HEK293 (cell line): Measurements from ENCODE around the gene KRTAP10-7.

Experiments
- CTCF ChIA-PET: fragments of 350-600 bp; formaldehyde crosslinking; extraction: SDS; loops from one replicate; lab custom pipeline; 2021; ENCODE audit warnings: antibody characterized with exemption; lab: Yijun Ruan, JAX
- POLR2A ChIA-PET: fragments of 300-600 bp; formaldehyde crosslinking; extraction: SDS; loops from one replicate; lab custom pipeline; 2020; ENCODE audit warnings: antibody characterized with exemption, inconsistent platforms; lab: Yijun Ruan, JAX
- H3K27ac ChIP-seq: fragments of 200-500 bp; sonication (Bioruptor generic); 2 replicates; pipeline ENCODE4 v1.5.1; 2014; ENCODE audit warnings: low read depth, low read length, control low read depth, inconsistent platforms; ENCODE audit errors: extremely low read depth
- H3K36me3 ChIP-seq, 2 experiments: fragments of 200-500 bp in 1 of 2; sonication (Bioruptor generic) in 1 of 2; 1 replicate in 1 of 2; 2 replicates in 1 of 2; pipeline ENCODE4 v1.5.1; 2014 to 2017; ENCODE audit warnings: inconsistent platforms in 2 of 2, low read length in 2 of 2; ENCODE audit not compliant: control insufficient read depth in 2 of 2, insufficient read depth in 1 of 2
- H3K4me1 ChIP-seq: fragments of 200-500 bp; sonication (Bioruptor generic); 2 replicates; pipeline ENCODE4 v1.5.1; 2014; ENCODE audit warnings: mild to moderate bottlenecking, low read length, inconsistent platforms; ENCODE audit not compliant: control insufficient read depth, insufficient read depth
- H3K4me3 ChIP-seq: 2 replicates; pipeline ENCODE4 v1.5.1; 2011; ENCODE audit warnings: low read depth, mild to moderate bottlenecking, control low read depth, low read length, moderate library complexity
- H3K9me3 ChIP-seq: fragments of 200-500 bp; sonication (Bioruptor generic); 2 replicates; pipeline ENCODE4 v1.5.1; 2014; ENCODE audit warnings: low read depth, low read length, inconsistent platforms; ENCODE audit not compliant: control insufficient read depth, insufficient read depth
- BCL11B ChIP-seq: fragments of 450-650 bp; formaldehyde crosslinking; IDR thresholded peaks from 2 replicates; pipeline ENCODE4 v1.5.1; 2016; ENCODE audit warnings: low read depth, missing biosample characterization, missing genetic modification characterization
- EGR2 ChIP-seq: fragments of 450-650 bp; formaldehyde crosslinking; IDR thresholded peaks from 2 replicates; pipeline ENCODE4 v1.5.1; 2016; ENCODE audit warnings: low read depth, missing biosample characterization, missing genetic modification characterization
- MEIS1 ChIP-seq: sonication (generic); formaldehyde crosslinking; IDR thresholded peaks from 2 replicates; pipeline ENCODE4 v1.8.1; 2022; ENCODE audit warnings: missing genetic modification reagents, mild to moderate bottlenecking, borderline replicate concordance
- PRDM6 ChIP-seq: fragments of 450-650 bp; formaldehyde crosslinking; IDR thresholded peaks from 2 replicates; pipeline ENCODE4 v1.5.1; 2017; ENCODE audit warnings: missing biosample characterization, missing genetic modification characterization
- WT1 ChIP-seq: fragments of 450-650 bp; formaldehyde crosslinking; IDR thresholded peaks from 2 replicates; pipeline ENCODE4 v1.5.1; 2016; ENCODE audit warnings: missing biosample characterization, missing genetic modification characterization
- ZFHX2 ChIP-seq: fragments of 450-650 bp; formaldehyde crosslinking; conservative IDR thresholded peaks from 2 replicates; pipeline ENCODE4 v1.5.1; 2016; ENCODE audit warnings: missing biosample characterization, missing genetic modification characterization
- ZFP3 ChIP-seq: fragments of 450-650 bp; formaldehyde crosslinking; IDR thresholded peaks from 2 replicates; pipeline ENCODE4 v1.5.1; 2016; ENCODE audit warnings: low read depth, missing biosample characterization, missing genetic modification characterization
- ZFP37 ChIP-seq: fragments of 450-650 bp; formaldehyde crosslinking; IDR thresholded peaks from 2 replicates; pipeline ENCODE4 v1.5.1; 2016; ENCODE audit warnings: missing biosample characterization, missing genetic modification characterization
- ZFP69B ChIP-seq: fragments of 450-650 bp; formaldehyde crosslinking; IDR thresholded peaks from 2 replicates; pipeline ENCODE4 v1.5.1; 2016; ENCODE audit warnings: missing biosample characterization, missing genetic modification characterization
- ZNF114 ChIP-seq: fragments of 450-650 bp; formaldehyde crosslinking; IDR thresholded peaks from 2 replicates; pipeline ENCODE4 v1.5.0; 2017; ENCODE audit warnings: missing biosample characterization, missing genetic modification characterization
- ZNF138 ChIP-seq: fragments of 450-650 bp; formaldehyde crosslinking; IDR thresholded peaks from 2 replicates; pipeline ENCODE4 v1.5.1; 2016; ENCODE audit warnings: missing biosample characterization, missing genetic modification characterization, borderline replicate concordance
- ZNF19 ChIP-seq: fragments of 450-650 bp; formaldehyde crosslinking; IDR thresholded peaks from 2 replicates; pipeline ENCODE4; 2016; ENCODE audit warnings: missing biosample characterization, missing genetic modification characterization, low read depth
- ZNF280D ChIP-seq: fragments of 450-650 bp; formaldehyde crosslinking; IDR thresholded peaks from 2 replicates; pipeline ENCODE4 v1.5.1; 2016; ENCODE audit warnings: missing biosample characterization, missing genetic modification characterization
- ZNF311 ChIP-seq: fragments of 450-650 bp; formaldehyde crosslinking; IDR thresholded peaks from 2 replicates; pipeline ENCODE4 v1.5.1; 2017; ENCODE audit warnings: missing biosample characterization, missing genetic modification characterization, borderline replicate concordance
- ZNF324 ChIP-seq: fragments of 450-650 bp; formaldehyde crosslinking; IDR thresholded peaks from 2 replicates; pipeline ENCODE4 v1.5.1; 2016; ENCODE audit warnings: missing biosample characterization, missing genetic modification characterization
- ZNF423 ChIP-seq: fragments of 450-650 bp; formaldehyde crosslinking; IDR thresholded peaks from 2 replicates; pipeline ENCODE4 v1.5.1; 2016; ENCODE audit warnings: missing biosample characterization, missing genetic modification characterization
- ZNF510 ChIP-seq: fragments of 450-650 bp; formaldehyde crosslinking; IDR thresholded peaks from 2 replicates; pipeline ENCODE4 v1.5.1; 2018; ENCODE audit warnings: mild to moderate bottlenecking, missing genetic modification characterization, missing biosample characterization; ENCODE audit not compliant: insufficient replicate concordance
- ZNF529 ChIP-seq: fragments of 450-650 bp; formaldehyde crosslinking; IDR thresholded peaks from 2 replicates; pipeline ENCODE4 v1.5.1; 2017; ENCODE audit warnings: missing genetic modification characterization, missing biosample characterization; ENCODE audit not compliant: insufficient replicate concordance
- ZNF558 ChIP-seq: fragments of 450-650 bp; formaldehyde crosslinking; IDR thresholded peaks from 2 replicates; pipeline ENCODE4 v1.5.1; 2016; ENCODE audit warnings: missing biosample characterization, missing genetic modification characterization
- ZNF664 ChIP-seq: fragments of 450-650 bp; formaldehyde crosslinking; IDR thresholded peaks from 2 replicates; pipeline ENCODE4 v1.5.1; 2016; ENCODE audit warnings: missing biosample characterization, missing genetic modification characterization
- ZNF776 ChIP-seq: fragments of 450-650 bp; formaldehyde crosslinking; IDR thresholded peaks from 2 replicates; pipeline ENCODE4 v1.5.0; 2017; ENCODE audit warnings: missing biosample characterization, missing genetic modification characterization, borderline replicate concordance
- ZNF837 ChIP-seq: fragments of 450-650 bp; formaldehyde crosslinking; IDR thresholded peaks from 2 replicates; pipeline ENCODE4 v1.5.1; 2016; ENCODE audit warnings: missing biosample characterization, missing genetic modification characterization
- ZNF843 ChIP-seq: fragments of 450-650 bp; formaldehyde crosslinking; IDR thresholded peaks from 2 replicates; pipeline ENCODE4 v1.5.1; 2016; ENCODE audit warnings: missing biosample characterization, missing genetic modification characterization

The KRTAP10-7 gene

GRCh38 chr21:44649521-44650100 lies 49.2 kb downstream of the KRTAP10-7 start:
- ChIA-PET POLR2A (no interaction called here), CTCF (no interaction called here)
- H3K4me3 ChIP-seq = no peak overlapping the region
- no peaks in the 10 kb centered on the region for H3K36me3 ChIP-seq
- no peaks in the 10 kb centered on the region for H3K9me3 ChIP-seq
- no peak for TF ChIP-seq ZNF664 (tag by site-specific recombination)
- TF ChIP-seq MEIS1 (CRISPR knock-in tag) = no peak
- no peak for TF ChIP-seq ZNF19 (tag by site-specific recombination)
- TF ChIP-seq ZNF558 (tag by site-specific recombination) = no peak
- no peak for TF ChIP-seq ZNF776 (tag by site-specific recombination)
- TF ChIP-seq ZNF311 (tag by site-specific recombination) = no peak
- no peak for TF ChIP-seq ZNF529 (tag by site-specific recombination)
- no peak for TF ChIP-seq ZNF510 (tag by site-specific recombination)
- no peak for TF ChIP-seq ZFP3
- TF ChIP-seq EGR2 (tag by site-specific recombination) = no peak
- TF ChIP-seq ZNF114 = no peak
- TF ChIP-seq ZNF324 (tag by site-specific recombination) = no peak
- no peak for TF ChIP-seq ZFP69B (tag by site-specific recombination)
- TF ChIP-seq ZNF843 (tag by site-specific recombination) = no peak
- H3K4me1 ChIP-seq = no peaks in the 10 kb centered on the region
- H3K27ac ChIP-seq = no peak overlapping the region

GRCh38 chr21:44650265-44650972 lies 50.0 kb downstream of the KRTAP10-7 start:
- ChIA-PET POLR2A (no interaction called here), CTCF (no interaction called here)
- TF ChIP-seq WT1 (tag by site-specific recombination) = no peak
- no peak for TF ChIP-seq ZNF837 (tag by site-specific recombination)
- TF ChIP-seq ZNF19 (tag by site-specific recombination) = no peak
- TF ChIP-seq PRDM6 (tag by site-specific recombination) = no peak
- no peak for TF ChIP-seq ZFHX2 (tag by site-specific recombination)
- no peak for TF ChIP-seq ZFP37 (tag by site-specific recombination)
- TF ChIP-seq ZNF280D = no peak
- no peak for TF ChIP-seq ZNF423
- TF ChIP-seq BCL11B (tag by site-specific recombination) = no peak
- no peak for TF ChIP-seq ZNF138
- TF ChIP-seq MEIS1 (CRISPR knock-in tag) = no peak
- H3K9me3 ChIP-seq = no peaks in the 10 kb centered on the region
- H3K4me1 ChIP-seq = no peaks in the 10 kb centered on the region
- no peaks in the 10 kb centered on the region for H3K36me3 ChIP-seq
- no peak overlapping the region for H3K27ac ChIP-seq
- H3K4me3 ChIP-seq = no peak overlapping the region
